Inflammatory macrophage treated with lipopolysaccharide for 4 hours (primary cell): Measurements from ENCODE around the gene ADCY9.
"Not testable (repeated sequence)": the region's sequence is repeated elsewhere in the genome, so short reads cannot be mapped to it uniquely, and the experiment has no call there.

Source experiments
- DNase-seq: peaks from one replicate; pipeline ENCODE4 v3.0.0-alpha.2; 2020

The ADCY9 gene

GRCh38 chr16:3966681-3967080 lies 149.6 kb downstream of the ADCY9 start:
- no peak for DNase-seq

GRCh38 chr16:3965781-3966582 lies 150.3 kb downstream of the ADCY9 start:
- DNase-seq: no peak

GRCh38 chr16:3965306-3965705 lies 150.9 kb downstream of the ADCY9 start:
- no peak for DNase-seq

- no peak for DNase-seq
Observed at GRCh38 chr16:3964686-3965290, 151.5 kb downstream of the ADCY9 start.

GRCh38 chr16:3963886-3964685 lies 152.2 kb downstream of the ADCY9 start:
- no peak for DNase-seq

GRCh38 chr16:3963203-3963602 lies 153.0 kb downstream of the ADCY9 start:
- DNase-seq: peak; percentile 68

- no peak for DNase-seq
Observed at GRCh38 chr16:3961449-3961849, 154.8 kb downstream of the ADCY9 start.

GRCh38 chr16:3959926-3960590 lies 156.2 kb downstream of the ADCY9 start:
- DNase-seq: not testable (repeated sequence)

GRCh38 chr16:3959148-3959547 lies 157.1 kb downstream of the ADCY9 start:
- peak; percentile 11 for DNase-seq

GRCh38 chr16:3957344-3957980 lies 158.8 kb downstream of the ADCY9 start:
- DNase-seq: no peak

GRCh38 chr16:3954411-3954921 lies 161.8 kb downstream of the ADCY9 start:
- DNase-seq: peak; percentile 12

- no peak for DNase-seq
Observed at GRCh38 chr16:3953728-3954410, 162.4 kb downstream of the ADCY9 start.

GRCh38 chr16:3952737-3953131 lies 163.5 kb downstream of the ADCY9 start:
- DNase-seq: no peak

- DNase-seq: no peak
Observed at GRCh38 chr16:3951861-3952736, 164.1 kb downstream of the ADCY9 start.

- not testable (repeated sequence) for DNase-seq
Observed at GRCh38 chr16:3951380-3951779, 164.9 kb downstream of the ADCY9 start.

GRCh38 chr16:3950343-3951193 lies 165.7 kb downstream of the ADCY9 start:
- no peak for DNase-seq

- no peak for DNase-seq
Observed at GRCh38 chr16:3949946-3950342, 166.3 kb downstream of the ADCY9 start.

- DNase-seq: no peak
Observed at GRCh38 chr16:3949287-3949686, 167.0 kb downstream of the ADCY9 start.

- DNase-seq: no peak
Observed at GRCh38 chr16:3948378-3948995, 167.8 kb downstream of the ADCY9 start.
